ENCODE results near the gene EPHX1.
"Not testable (repeated sequence)": the region's sequence is repeated elsewhere in the genome, so short reads cannot be mapped to it uniquely, and the experiment has no call there.

The EPHX1 gene

GRCh38 chr1:225881081-225881958 is 71.4 kb downstream of the EPHX1 start:
- DNase-seq (ENCODE audit: low read depth): peak; percentile 73

GRCh38 chr1:225881959-225882693 is 72.2 kb downstream of the EPHX1 start, which contains the start of gene TMEM63A:
Gene TMEM63A, minus strand, starts transcription at chr1:225882380. Its CDS starts 4,800 bp downstream, at chr1:225877580.
- DNase-seq (ENCODE audit: low read depth): peak; percentile 85

GRCh38 chr1:225882694-225883615 is 73.0 kb downstream of the EPHX1 start:
- peak; percentile 69 for DNase-seq (ENCODE audit: low read depth)

DNA sequence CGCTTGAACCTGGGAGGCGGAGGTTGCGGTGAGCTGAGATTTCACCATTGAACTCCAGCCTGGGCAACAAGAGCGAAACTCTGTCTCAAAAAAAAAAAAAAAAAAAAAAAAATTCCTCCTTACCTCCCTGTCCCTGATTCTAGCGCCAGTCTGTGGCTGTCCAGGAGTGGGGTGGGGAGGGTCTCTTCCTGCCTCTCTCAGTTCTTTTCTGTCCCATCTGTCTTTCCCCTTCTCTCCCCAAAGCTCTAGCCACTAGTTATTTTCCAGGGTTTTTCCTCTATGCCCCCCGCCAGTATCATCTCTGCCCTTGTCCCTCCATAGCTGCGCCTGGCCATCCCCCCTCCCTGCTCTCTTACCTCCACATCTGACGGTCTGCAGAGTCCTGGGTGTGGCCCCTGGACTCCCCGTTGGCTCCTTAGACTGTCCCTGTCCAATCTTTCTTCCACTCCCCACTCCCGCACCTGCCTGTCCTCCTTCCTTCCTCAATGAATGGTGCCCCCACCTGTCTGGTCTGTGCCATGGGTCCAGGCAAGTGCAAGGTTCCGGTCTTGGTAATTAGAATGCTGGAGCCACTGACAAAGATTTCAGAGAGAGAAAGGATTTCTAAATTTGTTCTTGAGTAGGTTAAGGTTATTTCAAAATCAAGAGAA is 73.8 kb downstream of the EPHX1 start:
- DNase-seq (ENCODE audit: low read depth): no peak

GRCh38 chr1:225885336-225885735 is 75.4 kb downstream of the EPHX1 start:
- no peak for DNase-seq (ENCODE audit: low read depth)

GRCh38 chr1:225886159-225887029 is 76.5 kb downstream of the EPHX1 start:
- peak; percentile 41 for DNase-seq (ENCODE audit: low read depth)

DNA sequence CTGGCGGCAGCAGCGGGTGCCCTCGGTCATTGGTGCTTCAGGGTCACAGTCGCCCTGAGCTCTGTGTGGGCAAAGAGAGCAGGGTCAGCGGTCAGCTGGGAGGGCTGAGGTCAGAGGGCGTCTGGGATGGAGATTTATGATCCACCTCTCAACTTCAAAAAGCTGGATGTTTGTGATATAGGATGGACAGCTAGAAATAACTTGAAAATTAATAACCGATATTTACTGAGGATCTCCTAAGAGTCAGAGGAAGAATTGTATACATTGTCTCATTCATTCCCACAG is 77.0 kb downstream of the EPHX1 start:
- DNase-seq (ENCODE audit: low read depth): no peak

GRCh38 chr1:225887554-225888288 is 77.8 kb downstream of the EPHX1 start:
- not testable (repeated sequence) for DNase-seq (ENCODE audit: low read depth)

GRCh38 chr1:225888289-225888897 is 78.5 kb downstream of the EPHX1 start:
- DNase-seq (ENCODE audit: low read depth): no peak

- no peak for DNase-seq (ENCODE audit: low read depth)
Observed at GRCh38 chr1:225888898-225889601, 79.1 kb downstream of the EPHX1 start, which contains the start of gene LEFTY1. Gene LEFTY1, minus strand, starts transcription at chr1:225889146. Its CDS starts 80 bp downstream, at chr1:225889066.

DNA sequence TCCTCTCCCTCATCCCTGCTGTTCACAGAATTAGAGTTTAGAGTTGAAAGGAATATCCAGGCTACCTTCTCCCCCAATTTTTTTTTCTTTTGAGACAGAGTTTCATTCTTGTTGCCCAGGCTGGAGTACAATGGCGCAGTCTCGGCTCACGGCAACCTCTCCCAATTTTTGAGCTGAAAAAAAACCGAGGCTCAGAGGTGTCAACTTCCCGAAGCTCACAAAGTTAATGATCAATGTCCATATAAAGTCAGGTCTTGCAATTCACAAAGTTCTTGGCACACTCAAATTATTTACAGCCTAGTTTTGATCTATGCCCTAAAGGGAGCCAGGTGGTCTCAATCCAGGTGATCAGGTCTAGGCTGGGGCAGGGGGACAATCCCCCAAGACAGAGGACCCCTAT is 79.8 kb downstream of the EPHX1 start:
- no peak for DNase-seq (ENCODE audit: low read depth)

- peak; percentile 17 for DNase-seq (ENCODE audit: low read depth)
Observed at GRCh38 chr1:225890346-225891228, 80.7 kb downstream of the EPHX1 start.

DNA sequence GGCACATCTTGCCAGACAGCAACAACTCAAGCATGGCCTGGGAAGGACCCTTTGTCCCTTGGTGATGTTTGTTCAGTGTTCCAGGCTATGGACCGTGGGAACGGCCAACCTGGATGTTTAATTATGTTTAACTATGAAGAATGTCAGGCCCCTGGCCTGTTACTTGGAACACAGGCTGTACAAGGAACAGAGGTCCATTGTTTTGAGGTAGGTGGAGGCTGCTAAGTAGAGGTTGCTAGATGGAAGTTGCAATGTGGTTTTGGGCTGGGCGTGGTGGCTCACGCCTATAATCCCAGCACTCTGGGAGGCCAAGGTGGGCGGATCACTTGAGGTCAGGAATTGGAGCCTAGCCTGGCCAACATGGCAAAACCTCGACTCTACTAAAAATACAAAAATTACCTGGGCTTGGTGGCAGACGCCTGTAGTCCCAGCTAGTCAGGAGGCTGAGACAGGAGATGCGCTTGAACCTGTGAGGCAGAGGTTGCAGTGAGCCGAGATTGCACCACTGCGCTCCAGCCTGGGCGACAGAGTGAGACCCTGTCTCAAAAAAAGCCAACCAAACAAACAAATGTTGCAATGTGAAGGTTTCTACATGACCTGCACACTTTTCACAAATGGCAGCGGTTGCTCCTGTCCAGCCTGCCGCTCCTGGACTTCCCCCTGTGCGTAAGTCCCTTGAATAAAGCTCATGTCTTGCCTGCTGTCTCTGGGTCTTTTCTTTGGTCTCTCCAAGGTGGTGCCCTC is 81.5 kb downstream of the EPHX1 start:
- no peak for DNase-seq (ENCODE audit: low read depth)

GRCh38 chr1:225892307-225892706 is 82.4 kb downstream of the EPHX1 start:
- DNase-seq (ENCODE audit: low read depth): no peak

Data from ELR (cell line).